Activated CD4-positive, alpha-beta memory T cell treated with anti-CD3 and anti-CD28 coated beads, Interleukin-2, amount 10 ng/mL, durations not matched to agents 7 days and 5 days (primary cell): Measurements from ENCODE around the gene ZNF106. TPM values are rescaled to one million over a fixed set of nuclear protein-coding genes. Genes with fewer than 3 reads are reported as not detected.

ENCODE experiments used
- CTCF ChIA-PET: fragments of 350-600 bp; sonication (Branson Sonifier 250); formaldehyde crosslinking; loops from one replicate; lab custom pipeline; 2021; ENCODE audit warnings: antibody characterized with exemption, inconsistent platforms; lab: Charles Lee
- POLR2A ChIA-PET: fragments of 350-600 bp; sonication (Branson Sonifier 250); formaldehyde crosslinking; loops from one replicate; lab custom pipeline; 2021; ENCODE audit warnings: antibody characterized with exemption; lab: Charles Lee
- DNase-seq: peaks from one replicate; pipeline ENCODE4 v3.0.0-alpha.2; 2020
- H3K27ac Mint-ChIP-seq: one replicate; pipeline ENCODE4 v1.8.0; 2021; ENCODE audit warnings: mild to moderate bottlenecking, mixed read lengths
- H3K27me3 Mint-ChIP-seq: one replicate; pipeline ENCODE4 v1.8.0; 2021; ENCODE audit warnings: mixed read lengths
- H3K36me3 Mint-ChIP-seq: one replicate; pipeline ENCODE4 v1.8.0; 2021; ENCODE audit warnings: low read depth, mixed read lengths
- H3K4me1 Mint-ChIP-seq: one replicate; pipeline ENCODE4 v1.8.0; 2021; ENCODE audit warnings: mixed read lengths
- H3K4me3 Mint-ChIP-seq: one replicate; pipeline ENCODE4 v1.8.0; 2021; ENCODE audit warnings: mild to moderate bottlenecking, mixed read lengths
- H3K9me3 Mint-ChIP-seq: one replicate; pipeline ENCODE4 v1.8.0; 2021; ENCODE audit warnings: mixed read lengths
- total RNA-seq, 2 experiments: library from RNA; stranded (reverse); gene quantifications; one replicate each; pipeline ENCODE4 v1.2.3, GENCODE V29; 2021

Gene ZNF106
- total RNA-seq, 2 experiments from 2014 or later: 43.6 to 47.8 TPM

DNA sequence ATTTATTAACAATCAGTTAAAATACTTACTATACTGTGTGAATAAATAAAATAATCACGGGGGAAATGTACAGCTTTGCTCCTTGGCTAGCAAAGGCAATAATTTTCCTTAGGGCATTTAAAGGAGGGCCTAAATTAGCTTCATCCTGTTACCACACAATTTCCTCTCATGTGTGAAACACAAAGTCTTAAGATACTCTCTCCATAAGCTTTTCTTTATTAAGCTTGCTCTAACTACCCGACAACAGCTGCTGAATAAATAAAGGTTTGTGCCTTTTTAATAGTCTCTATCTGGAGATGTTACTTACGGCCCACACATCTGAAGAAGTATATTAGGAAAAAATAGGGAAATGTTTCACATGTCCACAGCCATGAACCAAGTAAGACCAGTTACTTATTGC lies 29.7 kb downstream of the ZNF106 start:
- CTCF ChIA-PET: no interaction called here

DNA sequence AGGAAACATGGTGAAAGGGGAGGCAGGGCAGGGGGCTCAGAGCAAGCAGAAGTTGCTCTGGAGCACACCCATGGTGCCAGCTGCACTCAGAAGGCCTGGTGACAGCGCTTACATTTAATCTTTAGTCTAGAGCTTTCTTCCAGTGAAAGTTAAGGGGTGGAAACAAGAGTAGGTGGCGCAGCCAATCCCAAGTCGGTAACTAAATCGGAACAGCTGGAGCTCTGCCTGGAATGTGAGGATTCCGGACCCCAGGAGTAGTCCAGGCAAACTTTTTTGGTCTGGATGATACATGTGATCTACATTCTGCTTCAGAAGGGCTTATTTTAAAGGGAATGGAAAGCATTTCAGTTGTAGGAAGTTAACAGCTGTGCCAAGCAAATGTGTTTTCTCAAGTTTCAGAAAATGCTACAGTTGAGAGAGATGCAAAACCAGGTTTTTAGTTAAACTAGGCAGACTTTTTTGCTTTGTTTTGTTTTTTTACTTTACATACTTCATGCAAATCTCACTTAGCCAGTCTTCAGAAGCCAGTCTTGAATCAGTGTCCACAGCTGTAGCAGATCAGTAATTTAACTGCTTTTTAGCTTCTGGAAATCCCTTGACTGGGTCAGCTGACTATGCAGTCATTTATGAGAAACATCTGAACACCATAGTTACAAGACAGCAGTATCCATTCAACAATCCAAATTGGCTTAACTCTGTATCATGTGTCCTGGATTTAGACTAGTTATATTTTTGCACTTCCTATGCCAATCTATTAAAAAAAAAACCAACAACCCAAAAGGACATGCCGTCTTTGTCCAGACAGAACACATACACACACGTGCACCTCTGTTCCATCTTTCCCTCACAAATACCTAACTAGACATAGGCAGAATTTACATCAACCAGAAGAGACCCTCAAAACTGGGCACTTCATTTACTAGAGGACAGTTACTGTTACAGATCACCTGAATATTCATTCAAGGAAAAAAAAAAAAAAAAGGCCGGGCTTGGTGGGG lies 33.2 kb downstream of the ZNF106 start:
- ChIA-PET CTCF (no interaction called here), POLR2A (no interaction called here)
- no peak overlapping the region for H3K27ac Mint-ChIP-seq
- no peak for DNase-seq
- H3K9me3 Mint-ChIP-seq: no peaks in the 10 kb centered on the region
- H3K4me1 Mint-ChIP-seq: peaks cover 2% of the 10 kb centered on the region
- H3K36me3 Mint-ChIP-seq: peaks cover 3% of the 10 kb centered on the region
- no peaks in the 10 kb centered on the region for H3K27me3 Mint-ChIP-seq
- no peak overlapping the region for H3K4me3 Mint-ChIP-seq

More for the DNA sequence above, 29.7 kb downstream of the ZNF106 start:
- no peak overlapping the region for H3K27ac Mint-ChIP-seq
- POLR2A ChIA-PET: no interaction called here
- peaks cover 2% of the 10 kb centered on the region for H3K4me1 Mint-ChIP-seq
- H3K27me3 Mint-ChIP-seq: no peaks in the 10 kb centered on the region
- no peak overlapping the region for H3K4me3 Mint-ChIP-seq
- peaks cover 22% of the 10 kb centered on the region for H3K36me3 Mint-ChIP-seq
- DNase-seq: no peak
- no peaks in the 10 kb centered on the region for H3K9me3 Mint-ChIP-seq

DNA sequence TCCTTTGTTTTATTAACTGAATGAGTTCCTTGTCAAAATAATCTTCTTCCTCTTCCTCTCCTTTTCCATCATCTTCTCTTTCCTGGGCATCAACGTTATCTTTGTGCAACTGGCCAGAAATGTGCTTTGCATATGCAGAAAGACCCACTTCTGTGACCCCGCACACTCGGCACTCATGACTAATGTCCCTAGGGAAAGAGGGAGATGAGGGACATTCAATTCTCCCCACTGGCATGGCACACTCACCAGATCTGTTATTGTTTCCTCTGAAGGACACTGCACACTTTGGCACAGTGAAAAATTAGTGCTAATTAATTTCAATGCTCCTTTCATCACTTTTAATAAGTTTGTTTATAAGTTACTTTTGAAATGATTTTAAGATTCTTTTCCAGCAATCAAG lies 34.0 kb downstream of the ZNF106 start:
- DNase-seq: no peak
- Mint-ChIP-seq H3K27ac (no peak overlapping the region), H3K36me3 (peaks cover 3% of the 10 kb centered on the region), H3K9me3 (no peaks in the 10 kb centered on the region), H3K4me1 (peaks cover 2% of the 10 kb centered on the region), H3K27me3 (no peaks in the 10 kb centered on the region), H3K4me3 (no peak overlapping the region)
- POLR2A ChIA-PET: no interaction called here
- CTCF ChIA-PET: no interaction called here

DNA sequence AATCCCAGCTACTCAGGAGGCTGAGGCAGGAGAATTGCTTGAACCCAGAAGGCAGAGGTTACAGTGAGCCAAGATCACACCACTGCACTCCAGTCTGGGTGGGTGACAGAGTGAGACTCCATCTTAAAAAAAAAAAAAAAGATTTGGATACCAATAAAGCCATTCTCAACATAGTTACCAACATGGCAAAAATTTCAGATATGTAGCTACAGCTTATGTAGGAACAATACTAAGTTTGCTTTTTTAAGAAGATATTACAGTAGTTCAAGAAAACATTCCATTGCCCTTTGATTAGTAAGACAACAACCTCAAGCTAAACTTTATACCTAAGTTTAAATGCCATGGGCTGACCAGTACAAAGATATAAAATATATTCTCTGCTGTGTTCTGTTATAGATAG lies 34.4 kb downstream of the ZNF106 start:
- DNase-seq: no peak
- ChIA-PET POLR2A (no interaction called here), CTCF (no interaction called here)
- Mint-ChIP-seq H3K27ac (no peak overlapping the region), H3K4me3 (no peak overlapping the region), H3K9me3 (no peaks in the 10 kb centered on the region), H3K4me1 (peaks cover 2% of the 10 kb centered on the region), H3K36me3 (peaks cover 7% of the 10 kb centered on the region), H3K27me3 (no peaks in the 10 kb centered on the region)

DNA sequence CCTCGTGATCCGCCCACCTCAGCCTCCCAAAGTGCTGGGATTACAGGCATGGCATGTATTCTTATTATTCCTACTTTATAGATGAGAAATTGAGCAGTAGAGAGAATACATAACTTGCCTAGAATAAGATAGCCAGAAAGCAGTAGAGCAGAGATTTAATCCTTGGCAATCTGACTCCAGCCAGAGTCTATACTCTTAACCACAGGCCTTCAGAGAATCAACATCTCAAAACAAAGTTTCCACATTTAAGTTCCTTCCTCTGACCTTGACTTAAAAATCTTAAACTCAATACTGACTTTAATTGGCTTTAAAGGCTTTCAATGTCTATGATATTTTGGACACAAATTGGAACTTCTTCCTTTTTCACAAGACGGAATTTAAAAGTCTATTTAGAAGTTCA lies 37.1 kb downstream of the ZNF106 start:
- DNase-seq: no peak
- H3K4me3 Mint-ChIP-seq: no peak overlapping the region
- H3K27me3 Mint-ChIP-seq: no peaks in the 10 kb centered on the region
- H3K36me3 Mint-ChIP-seq: peaks cover 28% of the 10 kb centered on the region
- H3K4me1 Mint-ChIP-seq: peaks cover 4% of the 10 kb centered on the region
- ChIA-PET CTCF (interaction anchor here (0.6 to 0.7 kb wide), 2 partner anchors 139 to 417 kb away, joined by 3 read pairs; no protein-coding TSS in a partner anchor), POLR2A (interaction anchor here (1.3 kb wide), 1 partner anchor 94 kb away, joined by 3 read pairs; no protein-coding TSS in a partner anchor)
- H3K9me3 Mint-ChIP-seq: no peaks in the 10 kb centered on the region
- H3K27ac Mint-ChIP-seq: no peak overlapping the region

DNA sequence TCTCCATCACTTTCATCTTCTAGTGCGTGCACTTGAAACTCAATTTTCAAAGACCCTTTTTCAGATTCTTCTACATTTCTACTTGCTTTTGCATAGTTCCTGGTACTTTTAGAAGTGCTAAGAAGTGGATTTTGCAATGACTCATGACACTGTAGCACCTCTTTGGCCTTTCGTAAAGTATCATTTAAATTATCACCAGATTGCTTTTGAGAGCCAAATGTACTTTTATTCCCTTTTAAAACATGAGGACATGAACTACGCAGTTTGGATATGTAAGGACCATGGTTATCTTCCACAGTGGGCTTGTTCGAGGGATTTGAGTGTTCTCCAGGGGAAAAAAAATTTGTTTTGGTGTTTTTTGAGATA lies 40.5 kb downstream of the ZNF106 start:
- Mint-ChIP-seq H3K4me1 (peaks cover 3% of the 10 kb centered on the region), H3K27me3 (no peaks in the 10 kb centered on the region), H3K36me3 (peaks cover 46% of the 10 kb centered on the region), H3K9me3 (no peaks in the 10 kb centered on the region), H3K4me3 (no peak overlapping the region), H3K27ac (no peak overlapping the region)
- no peak for DNase-seq
- ChIA-PET POLR2A (no interaction called here), CTCF (no interaction called here)

DNA sequence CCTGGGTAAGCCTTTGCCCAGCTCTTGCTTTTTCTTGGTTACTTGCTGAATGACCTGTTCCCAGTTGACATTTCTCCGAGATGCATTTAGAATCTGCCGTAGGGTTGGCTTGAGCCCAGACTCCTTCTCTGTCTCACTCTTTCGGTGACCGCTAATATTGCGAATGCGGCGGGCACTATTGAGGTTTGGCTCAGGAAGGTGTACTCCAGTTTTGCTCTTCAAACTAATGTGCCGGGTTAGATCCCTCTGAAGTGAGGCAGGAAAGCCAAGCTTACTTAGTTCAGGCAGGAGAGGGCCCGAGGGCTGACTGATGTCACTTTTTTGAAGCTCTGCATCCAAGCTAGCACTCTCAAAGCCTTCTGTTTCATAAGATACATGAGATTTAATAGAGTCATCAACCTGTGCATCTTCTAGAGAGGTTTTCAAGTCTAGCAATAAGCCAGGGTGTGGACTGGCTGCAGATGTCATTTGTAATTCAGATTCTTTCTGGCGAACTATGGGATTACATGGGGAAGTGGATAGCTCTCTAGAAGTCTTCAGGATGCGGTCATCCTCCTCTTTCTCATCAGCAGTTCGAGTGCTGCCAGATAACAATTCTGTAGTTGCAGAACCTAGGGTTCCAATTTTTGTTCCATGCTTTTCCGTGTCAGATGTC lies 41.0 kb downstream of the ZNF106 start:
- Mint-ChIP-seq H3K9me3 (no peaks in the 10 kb centered on the region), H3K4me1 (peaks cover 3% of the 10 kb centered on the region), H3K4me3 (no peak overlapping the region), H3K36me3 (peaks cover 51% of the 10 kb centered on the region), H3K27me3 (no peaks in the 10 kb centered on the region), H3K27ac (no peak overlapping the region)
- POLR2A ChIA-PET: no interaction called here
- DNase-seq: no peak
- CTCF ChIA-PET: no interaction called here

DNA sequence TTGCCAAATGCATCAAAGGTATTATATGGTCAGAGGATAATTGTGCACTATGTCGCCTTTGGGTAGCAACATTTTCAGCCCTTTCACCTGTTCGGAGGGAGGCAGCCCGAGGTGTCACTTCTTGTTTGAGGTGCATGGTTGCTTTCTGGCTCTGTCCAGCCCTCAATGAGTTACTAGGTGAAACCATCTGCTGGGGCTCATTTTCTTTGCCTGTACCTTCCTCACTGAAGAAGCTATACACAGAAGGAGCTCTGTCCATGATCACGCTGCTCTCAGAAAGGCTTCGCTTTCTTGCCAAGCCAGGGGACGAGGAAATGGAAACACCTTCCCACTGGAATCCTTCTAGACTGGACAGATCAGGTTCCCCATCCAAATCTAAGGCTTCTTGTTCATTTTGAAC lies 42.7 kb downstream of the ZNF106 start:
- ChIA-PET CTCF (no interaction called here), POLR2A (no interaction called here)
- no peaks in the 10 kb centered on the region for H3K9me3 Mint-ChIP-seq
- no peak overlapping the region for H3K4me3 Mint-ChIP-seq
- DNase-seq: no peak
- H3K36me3 Mint-ChIP-seq: peaks cover 58% of the 10 kb centered on the region
- peaks cover 3% of the 10 kb centered on the region for H3K4me1 Mint-ChIP-seq
- H3K27me3 Mint-ChIP-seq: no peaks in the 10 kb centered on the region
- no peak overlapping the region for H3K27ac Mint-ChIP-seq

DNA sequence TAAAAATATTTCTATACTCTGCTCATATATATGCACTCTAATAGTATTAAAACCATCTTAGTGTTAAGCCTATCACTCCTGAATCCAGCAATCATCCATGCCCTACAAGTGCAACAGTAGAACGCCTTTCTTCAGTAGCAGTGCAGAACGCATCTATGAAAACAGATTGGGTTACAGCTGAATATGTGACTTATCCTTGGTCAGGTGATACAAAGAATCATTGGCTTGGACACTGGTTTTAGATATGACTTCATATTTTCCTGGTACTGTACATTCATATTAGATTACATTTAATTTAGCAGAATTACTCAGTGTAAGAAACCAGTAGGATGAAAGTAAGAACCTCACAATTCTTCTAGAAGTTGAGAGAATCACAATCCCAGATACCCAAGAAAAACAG lies 43.3 kb downstream of the ZNF106 start:
- H3K4me1 Mint-ChIP-seq: peaks cover 3% of the 10 kb centered on the region

DNA sequence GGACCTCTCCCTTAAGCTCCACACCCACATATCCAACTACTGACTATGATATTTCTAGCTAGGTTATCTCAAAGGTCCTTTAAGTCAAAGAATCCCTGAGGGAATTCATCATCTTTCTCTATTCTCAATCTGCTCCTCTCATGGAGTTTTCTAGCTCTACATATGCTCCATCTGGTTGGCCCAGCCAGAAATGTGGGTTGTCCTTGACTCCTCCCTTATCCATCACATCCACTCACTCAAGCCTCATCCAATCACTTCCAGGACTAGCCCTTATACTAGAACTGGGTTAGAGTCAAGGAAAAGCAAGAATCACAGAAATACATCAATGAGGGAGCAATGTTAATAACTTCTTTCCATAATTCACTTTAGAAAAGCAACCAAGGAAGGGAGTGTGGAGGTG lies 45.4 kb downstream of the ZNF106 start:
- Mint-ChIP-seq H3K4me3 (no peak overlapping the region), H3K4me1 (peaks cover under 1% of the 10 kb centered on the region), H3K36me3 (peaks cover 48% of the 10 kb centered on the region), H3K27me3 (no peaks in the 10 kb centered on the region), H3K9me3 (no peaks in the 10 kb centered on the region), H3K27ac (no peak overlapping the region)
- DNase-seq: no peak
- ChIA-PET CTCF (interaction anchor here (1.5 kb wide), 1 partner anchor 427 kb away, joined by 3 read pairs; no protein-coding TSS in a partner anchor), POLR2A (no interaction called here)

More for the DNA sequence above, 43.3 kb downstream of the ZNF106 start:
- ChIA-PET CTCF (no interaction called here), POLR2A (no interaction called here)
- no peak overlapping the region for H3K27ac Mint-ChIP-seq
- no peaks in the 10 kb centered on the region for H3K27me3 Mint-ChIP-seq
- no peak for DNase-seq
- no peaks in the 10 kb centered on the region for H3K9me3 Mint-ChIP-seq
- H3K36me3 Mint-ChIP-seq: peaks cover 58% of the 10 kb centered on the region
- no peak overlapping the region for H3K4me3 Mint-ChIP-seq

DNA sequence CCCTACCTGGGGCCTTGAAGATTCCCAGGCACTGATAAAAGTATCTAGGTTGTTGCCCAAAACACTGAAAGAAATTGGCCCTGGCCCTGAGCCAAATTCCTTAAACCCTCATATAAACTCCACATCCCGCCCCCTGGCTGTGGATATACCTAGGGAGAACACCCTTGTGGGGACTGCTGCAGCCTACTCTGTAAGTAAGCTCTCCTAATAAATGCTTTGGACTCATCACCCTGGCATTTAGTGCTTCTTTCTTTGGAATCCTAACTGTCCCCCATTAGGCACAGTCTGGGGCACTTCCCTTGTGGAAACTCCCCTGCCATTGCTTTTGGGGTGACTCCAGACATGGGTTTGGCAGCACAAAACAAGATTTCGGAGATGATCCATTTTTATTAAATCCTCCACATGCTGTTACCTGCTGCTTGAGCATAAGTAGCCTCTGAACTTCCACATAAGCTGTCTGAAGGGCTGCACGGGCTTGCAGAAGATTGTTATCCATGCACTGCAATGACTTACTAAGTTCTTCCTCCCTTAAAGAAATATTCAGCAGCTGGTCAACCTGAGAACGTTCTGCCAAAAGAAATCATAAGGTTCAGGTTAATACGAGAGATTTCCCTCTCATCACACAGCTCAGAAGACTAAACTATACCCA lies 46.4 kb downstream of the ZNF106 start:
- no peak for DNase-seq
- H3K4me3 Mint-ChIP-seq: no peak overlapping the region
- no peaks in the 10 kb centered on the region for H3K9me3 Mint-ChIP-seq
- no peaks in the 10 kb centered on the region for H3K27me3 Mint-ChIP-seq
- POLR2A ChIA-PET: no interaction called here
- no peak overlapping the region for H3K27ac Mint-ChIP-seq
- CTCF ChIA-PET: no interaction called here
- no peaks in the 10 kb centered on the region for H3K4me1 Mint-ChIP-seq
- H3K36me3 Mint-ChIP-seq: peaks cover 45% of the 10 kb centered on the region

DNA sequence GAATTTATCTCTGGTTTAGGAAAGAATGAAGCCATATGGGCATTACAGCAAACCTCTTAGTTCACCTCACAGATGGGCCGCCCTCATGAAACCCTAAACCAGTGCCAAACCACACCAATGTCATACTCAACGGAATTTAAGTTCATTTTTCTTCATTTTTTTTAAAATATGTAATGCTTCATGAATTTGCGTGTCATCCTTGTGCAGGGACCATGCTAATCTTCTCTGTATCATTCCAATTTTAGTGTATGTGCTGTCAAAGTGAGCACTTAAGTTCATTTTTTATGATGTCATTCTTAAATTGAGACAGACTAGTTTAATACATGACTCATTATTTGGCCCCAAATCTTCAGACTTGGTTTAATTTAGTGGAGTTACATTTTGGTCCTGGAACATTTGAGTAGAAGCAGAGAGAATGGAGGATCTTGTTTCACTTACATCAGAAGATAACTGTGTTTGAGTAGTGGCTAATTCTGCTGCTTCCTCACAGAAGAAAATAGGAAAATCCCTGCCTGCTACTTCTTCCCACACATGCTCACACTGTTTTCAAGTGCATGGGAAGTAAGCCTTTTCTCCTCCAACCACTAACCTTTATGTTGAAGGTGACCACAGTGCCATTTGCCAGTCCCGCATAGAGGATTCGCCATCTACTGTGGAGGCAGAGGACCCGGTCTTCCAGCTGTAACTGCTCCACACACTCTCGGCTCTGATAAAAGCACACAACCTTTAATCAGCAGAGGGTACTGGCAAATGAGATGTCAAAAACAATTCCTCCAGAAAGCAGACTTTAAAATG lies 63.3 kb downstream of the ZNF106 start:
- Mint-ChIP-seq H3K4me3 (no peak overlapping the region), H3K4me1 (no peaks in the 10 kb centered on the region), H3K27me3 (no peaks in the 10 kb centered on the region), H3K36me3 (peaks cover 48% of the 10 kb centered on the region), H3K9me3 (no peaks in the 10 kb centered on the region), H3K27ac (no peak overlapping the region)
- ChIA-PET CTCF (no interaction called here), POLR2A (no interaction called here)
- DNase-seq: no peak
